ENCODE measurements around the gene HOXC13.

Gene HOXC13

DNA sequence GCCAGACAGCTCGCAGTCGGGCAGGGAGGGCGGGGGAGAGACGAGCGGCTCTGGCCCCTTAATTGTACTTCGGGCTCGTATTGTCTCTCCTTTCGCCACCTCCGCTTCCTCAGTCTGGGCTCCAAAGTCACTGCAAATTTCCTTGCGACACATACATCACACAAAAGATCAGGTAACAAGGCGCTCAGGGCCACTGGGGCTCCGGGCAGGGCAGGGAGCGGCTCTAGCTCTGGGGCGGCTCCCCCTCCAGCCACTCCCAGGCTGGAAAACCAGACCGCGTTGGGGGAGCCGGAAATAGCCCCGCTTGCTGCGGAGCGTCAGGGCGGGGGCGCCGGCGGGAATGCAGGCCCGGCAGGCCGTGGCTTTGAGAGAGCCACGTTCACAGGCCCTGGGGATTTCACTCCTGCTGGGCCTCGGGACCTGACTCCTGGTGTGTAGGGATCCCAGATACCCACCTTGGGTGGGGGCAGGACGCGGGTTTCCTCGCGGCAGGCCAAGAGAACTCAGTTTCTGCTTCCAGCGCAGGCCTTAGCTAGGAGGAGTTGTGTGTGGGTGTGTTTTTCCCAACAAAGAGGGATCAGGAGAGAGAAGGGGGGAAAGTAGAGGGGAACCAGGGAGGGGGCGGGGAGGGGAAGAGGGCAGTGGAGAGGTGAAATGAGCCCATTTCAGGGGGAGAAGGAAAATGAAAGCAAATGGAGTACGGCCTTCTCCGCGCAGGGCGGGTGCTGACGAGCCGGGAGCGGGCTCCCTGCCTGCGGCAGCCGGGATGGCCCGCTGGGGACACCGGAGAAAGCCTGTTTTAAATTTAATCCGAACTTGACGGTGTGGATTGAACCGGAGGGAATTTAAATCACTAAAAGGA is 57.0 kb downstream of the HOXC13 start:
- no peak for DNase-seq

Measured in right forelimb (tissue), 1 donor.